Upper lobe of right lung (tissue), 1 donor: ENCODE data around the gene ZNF319. TPM values are rescaled to one million over a fixed set of nuclear protein-coding genes. Genes with fewer than 3 reads are reported as not detected.
A peak's percentile ranks its signal among the peaks of the same experiment; 100 is the strongest.

Source experiments
- ATAC-seq: fragments of 200-7000 bp; cut with Tn5 transposase; one replicate; pipeline ENCODE4 v1.9.1; 2020; ENCODE audit warnings: mild to moderate bottlenecking, moderate library complexity
- DNase-seq: peaks from one replicate; pipeline ENCODE4 v3.0.0-alpha.2; 2020
- H3K27ac ChIP-seq: fragments of 200-600 bp; one replicate; pipeline ENCODE4 v1.8.0; 2022
- H3K27me3 ChIP-seq: fragments of 200-600 bp; one replicate; pipeline ENCODE4 v1.8.0; 2022; ENCODE audit warnings: mild to moderate bottlenecking
- H3K36me3 ChIP-seq: fragments of 200-600 bp; one replicate; pipeline ENCODE4 v1.8.0; 2022
- H3K4me1 ChIP-seq: fragments of 200-600 bp; one replicate; pipeline ENCODE4 v1.8.0; 2022
- H3K4me3 ChIP-seq: fragments of 200-600 bp; one replicate; pipeline ENCODE4 v1.8.0; 2022; ENCODE audit warnings: mild to moderate bottlenecking
- H3K9me3 ChIP-seq: fragments of 200-600 bp; one replicate; pipeline ENCODE4 v1.8.0; 2022
- CTCF ChIP-seq: fragments of 200-600 bp; IDR thresholded peaks from one replicate; pipeline ENCODE4 v1.8.0; 2022; ENCODE audit warnings: antibody characterized with exemption
- intact Hi-C: fragments of 100-400 bp; cut with DNase I; formaldehyde crosslinking; loops from one replicate; pipeline ENCODE4 v1.11.0; 2022
- total RNA-seq: library from RNA; stranded (reverse); fragmentation: NEBNext Ultra II Directional; extraction: Animal tissue kit (Norgen Biotek cat#: 25700); gene quantifications from one replicate; pipeline ENCODE4 v1.2.1, GENCODE V29; 2021
- donor health status: DM: no; HTN: yes; CAD: no; lungs with severe emphysema.

ZNF319 gene
- total RNA-seq, 1 donor from 2014 or later, result 10.6 TPM

- Histone ChIP-seq H3K27ac (no peak overlapping the region), H3K4me1 (no peaks in the 10 kb centered on the region), H3K4me3 (no peak overlapping the region), H3K9me3 (no peaks in the 10 kb centered on the region), H3K36me3 (no peaks in the 10 kb centered on the region), H3K27me3 (no peaks in the 10 kb centered on the region)
- no peak for TF ChIP-seq CTCF
- DNase-seq, result peak; percentile 51
- ATAC-seq, result no peak
- intact Hi-C loops, result no loop called here
Measured at GRCh38 chr16:57960826-57961472, 39.5 kb downstream of the ZNF319 start.

- Histone ChIP-seq H3K9me3 (no peaks in the 10 kb centered on the region), H3K27ac (no peak overlapping the region), H3K27me3 (no peaks in the 10 kb centered on the region), H3K4me3 (no peak overlapping the region), H3K36me3 (no peaks in the 10 kb centered on the region), H3K4me1 (no peaks in the 10 kb centered on the region)
- TF ChIP-seq CTCF, result no peak
- DNase-seq, result no peak
- no peak for ATAC-seq
- intact Hi-C loops, result no loop called here
Measured at GRCh38 chr16:57960310-57960709, 40.2 kb downstream of the ZNF319 start.

- no peaks in the 10 kb centered on the region for H3K27me3 ChIP-seq
- no peak for TF ChIP-seq CTCF
- intact Hi-C loops, result no loop called here
- peak; percentile 60 for DNase-seq
- no peak overlapping the region for H3K27ac ChIP-seq
- no peak overlapping the region for H3K4me3 ChIP-seq
- H3K9me3 ChIP-seq, result no peaks in the 10 kb centered on the region
- ATAC-seq, result no peak
- no peaks in the 10 kb centered on the region for H3K36me3 ChIP-seq
- no peaks in the 10 kb centered on the region for H3K4me1 ChIP-seq
Measured at GRCh38 chr16:57959804-57960203, 40.7 kb downstream of the ZNF319 start.

- H3K27me3 ChIP-seq, result no peaks in the 10 kb centered on the region
- DNase-seq (no peak), ATAC-seq (no peak)
- H3K27ac ChIP-seq, result no peak overlapping the region
- no peak overlapping the region for H3K4me3 ChIP-seq
- intact Hi-C loops, result no loop called here
- H3K4me1 ChIP-seq, result no peaks in the 10 kb centered on the region
- no peaks in the 10 kb centered on the region for H3K36me3 ChIP-seq
- no peaks in the 10 kb centered on the region for H3K9me3 ChIP-seq
- TF ChIP-seq CTCF, result no peak
Measured at GRCh38 chr16:57959121-57959520, 41.4 kb downstream of the ZNF319 start.

GRCh38 chr16:57958544-57958943, 41.9 kb downstream of the ZNF319 start:
- Histone ChIP-seq H3K27me3 (no peaks in the 10 kb centered on the region), H3K36me3 (no peaks in the 10 kb centered on the region), H3K4me3 (no peak overlapping the region), H3K4me1 (no peaks in the 10 kb centered on the region), H3K27ac (no peak overlapping the region), H3K9me3 (no peaks in the 10 kb centered on the region)
- TF ChIP-seq CTCF, result no peak
- ATAC-seq, result no peak
- DNase-seq, result no peak
- intact Hi-C loops, result no loop called here
